MM.1S (cell line): ENCODE data around the gene ZBTB7C.

Experiments used
- DNase-seq: peaks from one replicate; pipeline ENCODE4 v3.0.0-alpha.2; 2015
- H2AFZ ChIP-seq: fragments of 300-600 bp; sonication (generic); 2 replicates; pipeline ENCODE4 v1.6.0; 2016; ENCODE audit warnings: antibody characterized with exemption, low read length
- H3F3A ChIP-seq: fragments of 300-600 bp; sonication (generic); 2 replicates; pipeline ENCODE4 v1.6.1; 2016; ENCODE audit warnings: mild to moderate bottlenecking, antibody characterized with exemption, low read length, moderate library complexity, mixed read lengths; ENCODE audit not compliant: insufficient read depth
- H3K27ac ChIP-seq: fragments of 300-600 bp; sonication (generic); 2 replicates; pipeline ENCODE4 v1.5.1; 2016; ENCODE audit warnings: mild to moderate bottlenecking, low read length
- H3K27me3 ChIP-seq: fragments of 300-600 bp; sonication (generic); replicated peaks from 2 replicates; pipeline ENCODE4 v1.6.0; 2016; ENCODE audit warnings: low read length; ENCODE audit not compliant: insufficient read depth
- H3K36me3 ChIP-seq: fragments of 300-600 bp; sonication (generic); replicated peaks from 2 replicates; pipeline ENCODE4 v1.6.1; 2016; ENCODE audit warnings: mild to moderate bottlenecking, low read length, mixed read lengths; ENCODE audit not compliant: insufficient read depth
- H3K4me1 ChIP-seq: fragments of 300-600 bp; sonication (generic); 2 replicates; pipeline ENCODE4 v1.6.1; 2016; ENCODE audit warnings: low read length, mixed read lengths
- H3K4me2 ChIP-seq: fragments of 300-600 bp; sonication (generic); 2 replicates; pipeline ENCODE4 v1.6.0; 2016; ENCODE audit warnings: low read depth, low read length
- H3K4me3 ChIP-seq: fragments of 300-600 bp; sonication (generic); 2 replicates; pipeline ENCODE4 v1.5.1; 2016; ENCODE audit warnings: low read length, mixed read lengths
- H3K79me2 ChIP-seq: fragments of 300-600 bp; sonication (generic); 2 replicates; pipeline ENCODE4 v1.6.1; 2016; ENCODE audit warnings: mixed run types, low read length, mixed read lengths
- H3K9ac ChIP-seq: fragments of 300-600 bp; sonication (generic); 2 replicates; pipeline ENCODE4 v1.6.1; 2016; ENCODE audit warnings: low read length, mixed read lengths
- H3K9me2 ChIP-seq: fragments of 300-600 bp; sonication (generic); replicated peaks from 2 replicates; pipeline ENCODE4 v1.6.1; 2016; ENCODE audit warnings: mild to moderate bottlenecking, low read length, mixed read lengths; ENCODE audit not compliant: insufficient read depth
- H3K9me3 ChIP-seq: fragments of 300-600 bp; sonication (generic); replicated peaks from 2 replicates; pipeline ENCODE4 v1.6.1; 2016; ENCODE audit warnings: mild to moderate bottlenecking, low read length, mixed read lengths; ENCODE audit not compliant: insufficient read depth
- H4K20me1 ChIP-seq: fragments of 300-600 bp; sonication (generic); 2 replicates; pipeline ENCODE4 v1.6.1; 2016; ENCODE audit warnings: mild to moderate bottlenecking, low read length, moderate library complexity, mixed read lengths; ENCODE audit not compliant: insufficient read depth
- CTCF ChIP-seq: fragments of 300-600 bp; sonication (generic); IDR thresholded peaks from 2 replicates; pipeline ENCODE4 v1.5.1; 2016; ENCODE audit warnings: antibody characterized with exemption, low read length, mixed read lengths
- EZH2 ChIP-seq: fragments of 300-600 bp; sonication (generic); optimal IDR thresholded peaks from 2 replicates; pipeline ENCODE3; 2017; ENCODE audit warnings: low read depth, mild to moderate bottlenecking, antibody characterized with exemption, low read length, mixed read lengths
- EZH2phosphoT487 ChIP-seq: fragments of 300-600 bp; sonication (generic); IDR thresholded peaks from 2 replicates; pipeline ENCODE4 v1.6.1; 2018; ENCODE audit warnings: antibody characterized with exemption, low read length

ZBTB7C gene

GRCh38 chr18:48119204-48119603 lies 290.0 kb downstream of the ZBTB7C start:
- Histone ChIP-seq H3K36me3 (no peaks in the 10 kb centered on the region), H3K27me3 (no peaks in the 10 kb centered on the region), H3K4me1 (no peaks in the 10 kb centered on the region), H3K4me3 (no peak overlapping the region), H3K4me2 (no peak overlapping the region), H4K20me1 (no peaks in the 10 kb centered on the region), H3K9me3 (no peaks in the 10 kb centered on the region), H3K79me2 (no peaks in the 10 kb centered on the region), H2AFZ (no peak overlapping the region), H3F3A (no peaks in the 10 kb centered on the region), H3K27ac (no peak overlapping the region), H3K9me2 (no peaks in the 10 kb centered on the region), H3K9ac (no peak overlapping the region)
- TF ChIP-seq CTCF (no peak), EZH2 (no peak), EZH2phosphoT487 (no peak)
- DNase-seq: no peak

GRCh38 chr18:48116873-48117630 lies 292.1 kb downstream of the ZBTB7C start:
- Histone ChIP-seq H3K4me3 (no peak overlapping the region), H3K36me3 (no peaks in the 10 kb centered on the region), H3K4me1 (no peaks in the 10 kb centered on the region), H4K20me1 (no peaks in the 10 kb centered on the region), H2AFZ (no peak overlapping the region), H3K9ac (no peak overlapping the region), H3K79me2 (no peaks in the 10 kb centered on the region), H3F3A (no peaks in the 10 kb centered on the region), H3K9me3 (no peaks in the 10 kb centered on the region), H3K9me2 (no peaks in the 10 kb centered on the region), H3K27me3 (no peaks in the 10 kb centered on the region), H3K4me2 (no peak overlapping the region), H3K27ac (no peak overlapping the region)
- no peak for DNase-seq
- TF ChIP-seq EZH2: no peak
- no peak for TF ChIP-seq CTCF
- TF ChIP-seq EZH2phosphoT487: no peak

GRCh38 chr18:48116017-48116416 lies 293.2 kb downstream of the ZBTB7C start:
- no peak overlapping the region for H3K27ac ChIP-seq
- DNase-seq: no peak
- H3K36me3 ChIP-seq: no peaks in the 10 kb centered on the region
- H3K9ac ChIP-seq: no peak overlapping the region
- H3K79me2 ChIP-seq: no peaks in the 10 kb centered on the region
- no peaks in the 10 kb centered on the region for H4K20me1 ChIP-seq
- H3K27me3 ChIP-seq: no peaks in the 10 kb centered on the region
- no peaks in the 10 kb centered on the region for H3K9me2 ChIP-seq
- H2AFZ ChIP-seq: no peak overlapping the region
- H3K4me3 ChIP-seq: no peak overlapping the region
- H3K4me2 ChIP-seq: no peak overlapping the region
- H3K9me3 ChIP-seq: no peaks in the 10 kb centered on the region
- H3F3A ChIP-seq: no peaks in the 10 kb centered on the region
- TF ChIP-seq EZH2phosphoT487: no peak
- TF ChIP-seq EZH2: no peak
- TF ChIP-seq CTCF: no peak
- H3K4me1 ChIP-seq: no peaks in the 10 kb centered on the region
